CMK (cell line): ENCODE measurements around the gene ATP2B1.

ENCODE experiments used
- DNase-seq: peaks from one replicate; pipeline ENCODE4 v3.0.0-alpha.2; 2010; ENCODE audit warnings: low read depth

The ATP2B1 gene

GRCh38 chr12:89691659-89692058, 17.0 kb downstream of the ATP2B1 start:
- DNase-seq: no peak

DNA sequence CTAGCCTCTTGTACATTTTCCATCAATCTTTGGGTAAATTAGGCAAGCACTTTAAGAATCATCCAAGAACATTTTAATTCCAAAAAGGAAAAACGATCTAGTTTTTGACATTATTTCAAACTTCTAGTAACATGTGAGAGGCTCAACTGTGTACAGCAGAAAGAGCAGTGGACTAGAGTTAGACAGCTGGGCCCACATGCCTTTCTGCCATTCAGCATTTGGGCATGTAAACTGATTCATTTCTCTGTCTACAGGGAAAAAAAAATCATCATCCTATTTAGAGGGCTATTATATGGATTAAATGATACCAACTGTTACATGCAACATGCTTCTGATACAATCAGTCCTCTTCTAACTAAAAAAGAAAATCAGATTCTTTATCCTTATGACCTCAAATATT, 17.7 kb downstream of the ATP2B1 start:
- DNase-seq: no peak

DNA sequence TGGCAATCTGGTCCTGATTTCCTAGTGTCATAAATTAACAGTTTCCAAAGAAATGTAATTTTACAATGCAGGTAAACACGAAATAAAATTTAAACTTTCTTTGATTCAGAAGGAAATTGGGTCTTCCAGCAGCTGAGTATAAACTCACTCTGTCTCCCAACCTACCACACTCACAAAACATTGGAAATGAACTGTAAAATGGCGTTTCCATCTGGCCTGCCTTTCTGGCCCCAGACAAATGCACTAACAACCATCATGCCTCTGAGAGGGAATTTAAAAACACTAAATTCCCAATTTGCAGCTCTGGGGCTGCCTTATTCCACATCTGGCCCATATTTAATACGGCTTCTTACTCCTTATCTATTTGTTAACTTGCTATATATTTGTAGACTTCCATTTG, 19.3 kb downstream of the ATP2B1 start:
- DNase-seq: no peak

GRCh38 chr12:89686311-89686710, 22.3 kb downstream of the ATP2B1 start:
- no peak for DNase-seq

GRCh38 chr12:89685363-89685972, 23.2 kb downstream of the ATP2B1 start:
- DNase-seq: no peak

- DNase-seq: no peak
These were observed 24.5 kb downstream of the ATP2B1 start for GRCh38 chr12:89684136-89684535.

DNA sequence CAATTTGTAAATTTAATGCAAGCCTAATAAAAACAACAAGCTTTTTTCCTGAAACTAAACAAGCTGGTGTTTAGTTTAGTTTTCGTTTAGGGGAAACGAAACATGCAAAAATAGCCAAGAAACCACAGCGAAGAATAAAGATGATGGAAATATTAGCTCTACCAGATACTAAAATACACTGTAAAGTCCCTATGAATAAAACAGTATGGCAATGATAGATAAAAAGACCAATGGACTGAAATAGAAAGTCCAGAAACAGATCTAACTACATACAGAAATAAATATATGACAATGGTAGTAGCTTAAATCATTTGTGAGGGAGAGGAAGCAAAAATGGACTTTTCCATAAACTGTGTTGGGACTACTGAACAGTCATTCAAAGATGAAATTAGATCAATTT, 26.4 kb downstream of the ATP2B1 start:
- no peak for DNase-seq

DNA sequence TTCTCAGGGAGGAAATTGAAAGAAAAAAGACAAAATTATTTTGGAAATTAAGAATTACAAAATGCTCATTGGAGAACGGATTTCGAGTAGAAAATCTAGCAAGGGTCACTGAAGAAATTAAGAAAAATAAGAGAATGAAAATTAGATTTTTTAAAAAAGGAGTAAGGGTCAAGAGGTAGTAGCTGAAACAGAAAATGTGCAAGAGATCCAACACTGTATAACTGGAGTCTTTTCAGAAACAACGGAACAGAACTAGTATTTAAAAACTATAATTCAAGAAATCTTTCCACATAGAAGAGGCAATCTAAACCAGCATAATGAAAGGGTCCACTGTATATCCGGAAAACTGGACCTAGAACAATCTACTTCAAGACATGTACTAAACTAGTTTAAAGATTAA, 28.2 kb downstream of the ATP2B1 start:
- no peak for DNase-seq

DNA sequence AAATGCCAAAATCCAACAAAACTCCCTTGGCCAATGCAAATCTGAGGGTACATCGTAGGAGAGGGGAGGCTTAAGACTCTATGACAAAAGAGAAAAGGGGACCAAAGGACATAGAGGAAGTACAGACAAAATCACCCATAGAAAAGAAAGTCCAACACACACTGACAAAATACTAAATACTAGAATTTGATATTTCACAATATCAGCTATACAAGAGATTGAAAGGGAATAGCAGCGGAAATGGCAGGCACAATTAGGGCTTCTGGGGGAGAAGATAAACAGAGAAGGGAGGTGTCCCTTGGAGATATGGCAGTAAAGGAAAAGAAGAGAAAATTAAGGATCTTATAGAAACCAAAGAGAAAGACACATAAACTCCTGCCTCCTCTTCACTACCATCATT, 29.0 kb downstream of the ATP2B1 start:
- no peak for DNase-seq

GRCh38 chr12:89678225-89678624, 30.4 kb downstream of the ATP2B1 start:
- no peak for DNase-seq

DNA sequence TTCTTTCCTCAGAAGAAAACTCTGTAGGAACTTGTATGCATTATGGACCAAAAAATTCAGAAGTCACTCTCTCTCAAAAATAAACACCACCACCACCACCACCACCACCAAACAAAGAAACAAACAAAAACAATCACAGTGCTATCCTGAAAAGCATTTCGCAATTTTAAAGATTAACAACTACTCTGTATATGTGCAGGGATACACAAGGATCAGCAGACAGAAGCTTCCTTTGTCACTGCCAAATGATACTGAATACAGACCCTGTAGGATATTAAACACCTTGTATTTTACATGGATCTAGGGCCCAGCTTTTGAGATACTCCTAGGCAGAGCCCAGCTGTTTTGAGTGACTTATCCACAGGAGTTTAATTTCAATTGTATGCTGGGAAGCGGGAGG, 31.7 kb downstream of the ATP2B1 start:
- no peak for DNase-seq

DNA sequence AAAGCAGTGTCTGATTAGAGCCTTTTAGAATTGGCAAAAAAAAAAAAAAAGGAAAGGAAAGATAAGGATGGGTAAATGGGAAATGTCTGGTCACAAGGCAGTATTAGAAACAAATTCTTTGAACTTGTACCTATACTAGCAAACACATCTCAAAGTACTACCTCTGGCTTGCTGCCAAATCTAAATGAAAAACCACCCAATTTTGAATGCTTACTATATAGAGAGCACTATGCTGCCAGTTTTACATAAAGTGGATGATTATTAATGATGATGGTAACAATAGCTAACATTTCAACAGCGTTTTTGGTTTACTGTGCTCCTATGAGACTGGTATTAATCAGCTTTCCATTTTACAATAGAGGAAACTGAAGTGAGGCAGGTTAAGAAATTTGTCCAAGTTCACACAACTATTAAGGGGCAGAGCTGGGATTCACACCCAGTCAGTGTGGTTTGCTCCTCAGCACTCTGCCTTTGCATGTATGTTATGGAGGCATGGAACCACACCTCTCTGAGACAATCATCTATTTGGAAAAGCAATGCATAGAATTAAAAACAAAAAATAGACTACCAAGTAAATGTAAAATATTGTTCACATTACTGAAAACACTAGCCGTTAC, 34.2 kb downstream of the ATP2B1 start:
- no peak for DNase-seq

DNA sequence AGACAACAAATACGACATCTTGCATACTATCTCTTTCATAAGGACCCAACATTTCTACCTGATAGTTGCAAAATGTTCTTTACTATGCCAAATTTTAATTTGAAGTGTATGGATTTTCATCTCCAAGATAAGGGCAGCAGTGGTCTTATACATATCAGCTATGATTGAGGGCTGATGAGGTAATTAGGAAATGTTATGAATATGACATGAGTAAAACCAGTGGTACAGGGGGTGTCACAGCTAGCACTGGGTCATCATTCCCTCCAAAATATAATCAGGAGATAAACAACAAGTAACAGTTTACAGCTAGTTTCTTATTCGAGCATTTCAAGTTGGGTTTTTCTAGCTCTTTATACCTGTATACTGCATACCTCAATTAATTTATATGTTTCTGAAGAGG, 35.0 kb downstream of the ATP2B1 start:
- DNase-seq: no peak

- no peak for DNase-seq
These were observed 36.1 kb downstream of the ATP2B1 start for GRCh38 chr12:89672589-89672979.

DNA sequence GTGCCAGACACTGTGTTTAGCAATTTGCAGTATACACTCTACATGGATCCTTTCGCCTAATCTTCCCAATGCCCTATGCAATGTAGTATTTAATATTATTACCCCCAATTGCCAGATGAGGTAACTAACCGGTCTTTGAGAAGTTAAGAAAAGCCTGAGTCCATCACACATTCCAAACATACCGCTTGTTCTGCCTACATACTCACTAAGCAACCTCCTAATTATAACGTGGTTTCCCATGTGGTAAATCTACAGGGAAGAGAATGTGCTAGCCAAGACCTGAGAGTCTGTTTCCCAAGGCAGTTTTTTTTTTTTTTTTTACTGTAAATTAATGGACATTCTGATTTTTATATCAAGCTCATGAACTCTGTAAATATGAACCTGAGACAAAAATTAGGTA, 37.2 kb downstream of the ATP2B1 start:
- DNase-seq: no peak

DNA sequence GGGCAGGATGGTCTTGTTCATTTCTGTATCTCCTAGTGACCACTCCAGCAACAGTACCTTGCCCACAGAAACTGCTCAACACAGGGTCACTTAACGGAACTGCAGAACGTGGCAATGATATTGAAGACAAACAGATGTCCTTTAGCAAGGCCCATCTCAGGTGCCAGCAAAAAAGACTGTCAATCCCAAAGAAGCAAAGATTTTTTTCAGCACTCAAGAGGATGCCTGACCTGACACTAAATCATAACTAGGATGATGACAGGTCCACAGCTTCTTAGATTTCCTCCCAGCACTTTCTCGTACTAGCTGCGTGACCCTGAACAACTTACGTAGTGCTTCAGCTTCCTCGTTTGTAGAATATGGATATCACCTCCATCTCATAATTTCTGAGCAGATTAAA, 39.4 kb downstream of the ATP2B1 start:
- DNase-seq: no peak

DNA sequence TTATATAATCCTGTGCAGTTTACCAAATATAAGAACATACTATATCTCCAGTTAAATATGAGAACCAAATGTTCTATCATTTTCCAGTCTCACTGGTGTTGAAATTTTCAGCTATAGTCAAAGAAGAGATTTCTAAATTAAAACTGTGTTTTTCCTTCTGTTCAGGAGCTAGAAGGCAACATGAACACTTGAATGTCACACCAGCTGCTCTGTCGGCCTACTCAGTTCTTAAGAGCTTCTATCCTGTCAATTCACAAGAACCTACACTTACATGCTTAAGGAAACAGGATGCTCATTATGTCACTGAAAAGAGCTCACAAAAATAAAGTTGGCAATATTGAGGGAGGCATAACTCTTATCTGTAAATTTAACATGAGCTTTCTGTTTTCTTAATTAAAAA, 43.1 kb downstream of the ATP2B1 start:
- no peak for DNase-seq

DNA sequence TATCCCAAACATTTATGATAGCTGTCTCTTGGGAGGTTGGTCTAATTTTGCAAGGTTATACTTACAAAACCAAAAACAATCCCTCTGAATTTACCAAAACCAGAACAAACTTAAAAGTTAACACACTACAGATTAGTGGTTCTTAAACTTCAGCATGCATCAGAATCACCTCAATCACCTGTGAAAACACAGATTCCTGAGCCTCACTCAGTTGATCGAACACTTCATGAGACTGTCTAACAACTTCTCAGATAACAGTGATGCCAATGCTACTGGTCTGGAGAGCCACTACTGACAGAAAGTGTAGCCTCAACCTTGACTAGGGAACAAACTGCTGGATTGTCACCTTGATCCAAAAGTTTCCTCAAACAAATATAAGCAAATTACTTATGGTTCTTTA, 44.2 kb downstream of the ATP2B1 start:
- DNase-seq: no peak

GRCh38 chr12:89663577-89664357, 44.9 kb downstream of the ATP2B1 start:
- no peak for DNase-seq

DNA sequence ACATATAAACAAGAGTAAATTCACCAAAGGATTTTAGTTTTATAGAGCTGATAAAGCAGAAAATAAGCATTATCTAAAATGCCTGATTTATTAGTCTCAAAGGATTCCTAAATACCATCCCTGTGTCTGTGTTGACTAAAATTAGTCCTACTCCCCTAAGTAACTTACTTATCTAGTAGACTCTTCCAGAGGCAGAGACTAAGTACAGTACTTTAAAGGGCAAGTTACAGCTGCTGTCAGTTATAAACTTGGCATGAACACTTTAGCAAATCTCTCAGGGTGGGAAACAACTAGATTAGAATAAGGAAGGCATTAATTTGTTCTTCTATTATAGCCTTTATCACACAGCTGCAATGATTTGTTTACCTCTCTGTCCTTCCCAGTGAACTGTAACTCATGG, 46.0 kb downstream of the ATP2B1 start:
- DNase-seq: no peak

DNA sequence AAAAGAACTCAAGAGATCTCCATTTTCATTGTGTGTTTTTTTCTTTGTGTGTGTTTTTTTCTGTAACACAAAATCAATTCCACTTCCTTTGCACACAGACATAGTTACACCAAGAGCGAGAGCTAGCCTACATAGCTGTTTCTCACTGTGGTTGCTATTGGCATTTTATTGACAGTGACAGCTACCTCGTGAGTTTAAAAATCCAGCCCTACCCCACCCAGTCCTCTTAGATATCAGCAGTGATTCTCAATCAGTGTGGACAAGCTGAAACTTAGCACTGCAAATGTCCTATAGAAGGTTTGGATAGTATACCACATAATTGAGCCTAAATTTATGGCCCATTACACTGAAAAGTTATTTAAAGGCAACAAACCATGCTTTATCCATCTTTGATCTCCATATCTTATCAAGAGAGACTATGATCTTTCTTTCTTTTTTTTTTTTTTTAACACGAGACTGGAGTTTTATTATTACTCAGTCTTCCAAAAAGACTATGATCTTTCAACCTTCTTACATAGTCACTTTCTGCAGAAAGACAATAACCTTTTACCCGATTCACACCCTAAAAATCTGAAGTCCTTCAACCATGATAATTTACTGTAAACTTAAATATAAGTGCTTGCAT, 46.8 kb downstream of the ATP2B1 start:
- no peak for DNase-seq

DNA sequence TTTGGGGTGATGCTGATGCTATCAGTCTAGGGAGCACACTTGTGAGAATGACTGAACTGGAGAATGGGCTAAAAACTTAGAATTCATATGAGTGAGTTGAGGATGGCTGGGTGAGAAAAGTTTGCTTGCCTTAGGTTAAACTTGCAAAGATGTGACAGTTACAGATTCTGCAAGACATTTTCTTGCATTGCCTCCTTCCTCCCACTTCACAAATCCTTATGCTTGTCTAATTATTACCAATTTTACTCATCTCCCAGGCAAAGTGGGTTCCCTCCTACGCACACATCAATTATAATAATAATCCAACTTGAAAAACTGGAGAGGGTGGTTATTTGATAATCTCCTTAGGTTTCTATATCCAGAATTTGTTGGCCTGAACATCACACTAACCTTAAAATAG, 50.9 kb downstream of the ATP2B1 start:
- no peak for DNase-seq

- DNase-seq: no peak
These were observed 51.6 kb downstream of the ATP2B1 start for GRCh38 chr12:89657066-89657465.
